ENCODE measurements around the gene ITPKB. TPM values are rescaled to one million over a fixed set of nuclear protein-coding genes. Genes with fewer than 3 reads are reported as not detected.
"Not testable (repeated sequence)": the region's sequence is repeated elsewhere in the genome, so short reads cannot be mapped to it uniquely, and the experiment has no call there.

Gene ITPKB
- total RNA-seq, 4 donors from 2014 or later: 22.2 to 68.6 (median 31.5) TPM

- TF ChIP-seq CTCF (IDR thresholded peaks at IDR 0.05): no peak
Observed at GRCh38 chr1:226761322-226761721, 22.2 kb upstream of the ITPKB start.

DNA sequence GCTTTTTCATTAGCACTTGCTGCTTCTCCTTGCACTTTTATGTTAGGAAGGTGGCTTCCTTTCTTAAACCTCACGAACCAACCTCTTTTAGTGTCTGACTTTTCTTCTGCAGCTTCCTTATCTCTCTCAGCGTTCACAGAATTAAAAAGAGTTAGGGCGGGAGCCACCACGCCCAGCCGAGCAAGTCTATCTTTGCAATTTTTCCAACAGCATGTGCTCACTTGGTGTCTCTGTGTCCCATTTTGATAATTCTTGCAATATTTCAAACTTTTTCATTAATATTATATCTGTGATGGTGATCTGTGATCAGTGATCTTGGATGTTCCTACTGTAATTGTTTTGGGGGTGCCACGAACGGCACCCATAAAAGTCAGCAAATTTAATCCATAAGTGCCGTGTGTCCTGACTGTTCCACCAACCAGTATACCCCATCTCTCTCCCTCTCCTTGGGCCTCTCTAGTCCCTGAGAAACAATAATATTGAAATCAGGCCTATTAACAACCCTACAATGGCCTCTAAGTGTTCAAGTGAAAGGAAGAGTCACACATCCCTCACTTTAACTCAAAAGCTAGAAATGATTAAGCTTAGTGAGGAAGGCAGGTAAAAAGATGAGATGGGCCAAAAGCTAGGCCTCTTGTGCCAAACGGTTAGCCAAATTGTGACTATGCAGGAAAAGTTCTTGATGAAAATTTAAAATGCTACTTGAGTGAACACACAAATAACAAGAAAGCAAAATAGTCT is 15.9 kb upstream of the ITPKB start:
- DNase-seq (ENCODE audit: low spot score) (no peak), ATAC-seq (ENCODE audit: low FRiP score) (no peak)
- no peak for TF ChIP-seq CTCF (IDR thresholded peaks at IDR 0.05)

More at GRCh38 chr1:226761322-226761721, 22.2 kb upstream of the ITPKB start:
- no peak for DNase-seq (ENCODE audit: low spot score)
- peak; percentile 66 for ATAC-seq (ENCODE audit: low FRiP score)

GRCh38 chr1:226754097-226754496 is 15.0 kb upstream of the ITPKB start:
- ATAC-seq (ENCODE audit: low FRiP score) (no peak), DNase-seq (ENCODE audit: low spot score) (no peak)
- TF ChIP-seq CTCF (IDR thresholded peaks at IDR 0.05): no peak

- TF ChIP-seq CTCF (IDR thresholded peaks at IDR 0.05): no peak
- DNase-seq (ENCODE audit: low spot score): no peak
- no peak for ATAC-seq (ENCODE audit: low FRiP score)
Observed at GRCh38 chr1:226751703-226752102, 12.6 kb upstream of the ITPKB start.

DNA sequence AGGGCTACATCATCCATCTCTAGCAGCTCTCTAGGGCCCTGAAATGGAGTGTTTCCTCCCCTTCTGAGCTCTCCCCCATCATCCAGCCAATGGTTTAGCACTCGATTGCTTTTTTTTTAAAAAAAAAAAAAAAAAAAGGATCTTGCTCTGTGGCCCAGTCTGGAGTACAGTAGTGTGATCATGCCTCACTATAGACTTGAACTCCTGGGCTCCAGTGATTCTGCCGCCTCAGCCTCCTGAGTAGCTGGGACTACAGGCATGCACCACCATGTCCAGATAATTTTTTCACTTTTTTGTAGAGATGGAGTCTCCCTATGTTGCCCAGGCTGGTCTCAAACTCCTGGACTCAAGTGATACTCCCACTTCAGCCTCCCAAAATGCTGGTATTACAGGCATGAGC is 12.1 kb upstream of the ITPKB start:
- ATAC-seq (ENCODE audit: low FRiP score) (no peak), DNase-seq (ENCODE audit: low spot score) (no peak)
- no peak for TF ChIP-seq CTCF (IDR thresholded peaks at IDR 0.05)

- no peak for DNase-seq (ENCODE audit: low spot score)
- TF ChIP-seq CTCF (IDR thresholded peaks at IDR 0.05): no peak
- no peak for ATAC-seq (ENCODE audit: low FRiP score)
Observed at GRCh38 chr1:226749467-226749866, 10.4 kb upstream of the ITPKB start.

DNA sequence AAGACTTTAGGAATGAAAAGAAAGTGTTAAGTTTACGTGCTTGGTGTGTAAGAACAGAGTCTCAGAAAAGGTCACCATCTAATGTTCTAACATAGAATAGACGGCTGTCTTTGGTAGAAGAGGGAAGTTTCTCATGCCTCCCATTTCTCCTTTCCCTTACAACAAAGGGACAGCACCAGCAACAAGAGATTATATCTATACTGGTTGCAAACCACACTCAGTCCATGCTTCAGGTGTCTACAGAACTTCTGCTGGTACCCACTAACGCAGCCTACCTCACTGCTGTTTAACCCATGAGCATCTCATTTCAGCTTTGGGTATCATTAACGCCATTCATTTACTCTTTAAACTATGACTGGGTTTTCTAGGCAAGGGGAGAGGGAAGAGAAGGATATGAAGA is 9.2 kb upstream of the ITPKB start:
- TF ChIP-seq CTCF (IDR thresholded peaks at IDR 0.05): no peak
- ATAC-seq (ENCODE audit: low FRiP score): no peak
- no peak for DNase-seq (ENCODE audit: low spot score)

- not testable (repeated sequence) for ATAC-seq (ENCODE audit: low FRiP score); DNase-seq (ENCODE audit: low spot score)
Observed at GRCh38 chr1:226747519-226748263, 8.6 kb upstream of the ITPKB start.
